HG03135 (cell line): ENCODE measurements around the gene GJB1.
"Not testable (repeated sequence)": the region's sequence is repeated elsewhere in the genome, so short reads cannot be mapped to it uniquely, and the experiment has no call there.

Experiments used
- ATAC-seq: cut with Tn5 transposase; IDR thresholded peaks from one replicate; pipeline ENCODE4 v1.9.1; 2021; ENCODE audit warnings: mild to moderate bottlenecking, moderate library complexity; ENCODE audit not compliant: unreplicated experiment

Gene GJB1

DNA sequence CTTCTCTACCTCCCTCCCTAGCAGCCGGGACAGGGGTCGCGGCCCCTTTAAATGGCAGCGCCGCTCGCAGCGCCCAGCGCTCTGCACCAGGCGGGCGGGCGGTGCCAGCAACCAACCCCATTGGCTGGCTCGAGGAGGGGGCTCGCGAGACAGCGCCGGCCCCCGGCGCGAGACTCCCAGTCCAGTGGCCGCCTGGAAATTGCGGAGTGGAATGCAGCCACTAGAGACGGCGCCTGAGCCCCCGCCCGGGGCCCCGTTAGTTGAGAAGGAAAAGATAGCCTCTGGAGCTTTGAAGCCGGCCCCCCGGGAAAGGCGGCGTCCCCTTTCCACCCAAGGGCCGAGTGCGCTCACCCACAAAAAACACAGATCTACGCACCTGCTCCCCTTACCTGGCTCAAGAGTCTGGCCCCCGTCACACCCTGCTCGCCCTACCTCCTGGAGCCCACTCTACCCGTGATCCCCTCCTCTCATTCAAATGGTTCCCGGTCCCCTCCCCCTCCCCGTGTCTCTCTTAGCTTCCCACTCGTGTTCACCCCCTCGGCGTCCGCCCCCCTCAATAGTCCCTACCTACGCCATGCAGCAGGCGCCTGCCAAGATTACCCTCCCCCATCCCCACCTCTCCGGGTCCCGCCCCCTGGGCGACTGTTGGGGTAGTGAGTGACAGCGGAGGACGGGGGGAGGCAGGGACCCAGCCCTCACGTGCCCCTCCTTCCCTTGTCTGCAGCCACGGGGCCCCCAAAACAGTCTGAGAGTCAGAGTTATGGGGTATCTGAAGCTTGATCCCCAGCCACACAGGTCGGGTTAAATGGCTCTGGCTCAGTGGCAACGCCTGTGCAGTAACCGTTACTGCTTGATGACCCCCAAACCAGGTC lies 31.3 kb downstream of the GJB1 start, which contains the start of gene ZMYM3:
TSS of gene ZMYM3 (minus strand) at position 49 of the 872 bp plus-strand sequence. CDS start 885 bp downstream, outside the sequence.
- ATAC-seq, result peak; percentile 81

DNA sequence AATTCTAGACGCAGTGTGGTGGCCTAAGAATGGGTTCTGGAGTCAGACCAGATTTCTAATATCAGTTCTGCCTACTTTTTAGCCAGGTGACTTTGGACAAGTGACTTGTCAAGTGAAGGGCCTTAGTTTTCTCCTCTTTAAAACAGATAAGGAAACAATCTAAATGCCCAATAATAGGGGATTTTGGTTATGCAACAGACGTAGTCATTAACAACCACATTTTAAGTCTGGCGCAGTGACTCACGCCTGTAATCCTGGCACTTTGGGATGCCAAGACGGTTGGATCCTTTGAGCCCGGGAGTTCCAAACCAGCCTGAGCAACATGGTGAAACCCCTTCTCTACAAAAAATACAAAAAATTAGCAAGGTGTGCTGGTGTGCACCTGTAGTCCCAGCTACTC lies 33.0 kb downstream of the GJB1 start:
- ATAC-seq, result no peak

DNA sequence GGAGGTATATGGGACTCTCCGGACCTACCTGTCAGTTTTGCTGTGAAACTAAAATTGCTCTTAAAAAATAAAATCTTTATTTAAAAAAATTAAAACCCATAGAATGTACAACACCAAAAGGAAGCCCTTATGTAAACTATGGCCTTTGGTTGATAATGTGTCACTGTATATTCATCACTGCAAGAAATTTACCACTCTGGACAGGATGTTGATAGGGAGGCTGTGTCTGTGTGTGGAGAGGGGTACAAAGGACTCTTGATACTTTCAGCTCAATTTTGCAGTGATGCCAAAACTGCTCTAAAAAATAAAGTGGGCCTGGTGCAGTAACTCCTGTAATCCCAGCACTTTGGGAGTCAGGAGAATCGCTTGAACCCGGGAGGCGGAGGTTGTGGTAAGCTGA lies 33.8 kb downstream of the GJB1 start:
- ATAC-seq, result no peak

DNA sequence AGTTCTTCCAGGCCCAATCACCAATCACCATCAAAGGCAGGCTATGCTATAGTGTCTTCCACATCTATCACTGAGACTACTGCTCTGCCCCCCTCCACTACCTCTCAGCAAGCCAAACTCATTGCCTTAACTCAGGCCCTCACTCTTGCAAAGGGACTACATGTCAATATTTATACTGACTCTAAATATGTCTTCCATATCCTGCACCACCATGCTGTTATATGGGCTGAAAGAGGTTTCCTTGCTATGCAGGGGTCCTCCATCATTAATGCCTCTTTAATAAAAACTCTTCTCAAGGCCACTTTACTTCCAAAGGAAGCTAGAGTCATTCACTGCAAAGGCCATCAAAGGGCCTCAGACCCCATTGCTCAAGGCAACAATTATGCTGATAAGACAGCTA lies 45.6 kb downstream of the GJB1 start:
- not testable (repeated sequence) for ATAC-seq

DNA sequence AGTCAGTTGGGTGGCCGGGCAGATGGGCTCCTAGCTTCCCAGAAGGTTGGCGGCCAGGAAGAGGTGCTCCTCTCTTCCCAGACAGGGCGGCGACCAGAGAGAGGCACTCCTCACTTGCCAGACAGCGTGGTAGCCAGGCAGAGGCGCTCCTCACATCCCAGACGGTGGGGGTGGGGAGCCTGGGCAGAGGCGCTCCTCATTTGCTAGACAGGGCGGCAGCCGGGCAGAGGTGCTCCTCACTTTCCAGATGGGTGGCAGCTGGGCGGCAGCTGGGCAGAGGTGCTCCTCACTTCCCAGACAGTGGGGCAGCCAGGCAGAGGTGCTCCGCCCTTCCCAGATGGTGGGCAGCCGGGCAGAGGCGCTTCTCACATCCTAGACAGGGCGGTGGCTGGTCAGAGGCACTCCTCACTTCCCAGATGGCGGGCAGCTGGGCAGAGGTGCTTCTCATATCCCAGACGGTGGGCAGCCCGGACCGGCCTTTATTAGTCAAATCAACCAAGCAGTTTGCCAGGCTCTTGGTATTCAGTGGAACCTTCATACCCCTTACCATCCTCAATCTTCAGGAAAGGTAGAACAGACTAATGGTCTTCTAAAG lies 46.9 kb downstream of the GJB1 start:
- ATAC-seq, result no peak

DNA sequence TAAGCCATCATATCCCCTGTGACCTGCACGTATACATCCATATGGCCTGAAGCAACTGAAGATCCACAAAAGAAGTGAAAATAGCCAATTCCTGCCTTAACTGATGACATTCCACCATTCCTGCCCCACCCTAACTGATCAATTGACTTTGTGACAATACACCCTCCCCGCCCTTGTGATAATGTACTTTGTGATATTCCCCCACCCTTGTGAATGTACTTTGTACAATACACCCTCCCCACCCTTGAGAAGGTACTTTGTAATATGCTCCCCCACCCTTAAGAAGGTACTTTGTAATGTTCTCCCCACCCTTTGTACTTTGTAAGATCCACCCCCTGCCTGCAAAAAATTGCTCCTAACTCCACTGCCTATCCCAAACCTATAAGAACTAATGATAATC lies 49.3 kb downstream of the GJB1 start:
- not testable (repeated sequence) for ATAC-seq
